Heart right ventricle (tissue), 16 donors: ENCODE data around the gene MRPL28. TPM values are rescaled to one million over a fixed set of nuclear protein-coding genes. Genes with fewer than 3 reads are reported as not detected.
A peak's percentile ranks its signal among the peaks of the same experiment; 100 is the strongest.
"Not testable (repeated sequence)": the region's sequence is repeated elsewhere in the genome, so short reads cannot be mapped to it uniquely, and the experiment has no call there.

ENCODE experiments used
- ATAC-seq, 8 donors: fragments of 200-7000 bp; cut with Tn5 transposase; one replicate each; pipeline ENCODE4 v1.9.1; 2020; ENCODE audit warnings: mild to moderate bottlenecking in 8 of 8, moderate library complexity in 8 of 8, moderate number of reproducible peaks in 1 of 8
- DNase-seq, 2 donors: peaks; one replicate each; pipeline ENCODE4 v3.0.0-alpha.2; 2020
- H3K27ac ChIP-seq, 10 donors: fragments of 200-600 bp; sonication (generic) in 2 of 10; one replicate each; pipeline versions ENCODE4 v1.5.0 to v1.8.0; 2020 to 2022; ENCODE audit warnings: mild to moderate bottlenecking in 3 of 10
- H3K27me3 ChIP-seq, 7 donors: fragments of 200-600 bp; one replicate each; pipeline ENCODE4 v1.8.0; 2021 to 2022; ENCODE audit warnings: mild to moderate bottlenecking in 2 of 7
- H3K36me3 ChIP-seq, 9 donors: fragments of 200-600 bp; sonication (generic) in 1 of 9; one replicate each; pipeline versions ENCODE4 v1.5.0 to v1.8.0; 2020 to 2022; ENCODE audit warnings: mild to moderate bottlenecking in 2 of 9
- H3K4me1 ChIP-seq, 9 donors: fragments of 200-600 bp; sonication (generic) in 1 of 9; one replicate each; pipeline versions ENCODE4 v1.5.0 to v1.8.0; 2020 to 2022; ENCODE audit warnings: mild to moderate bottlenecking in 4 of 9
- H3K4me3 ChIP-seq, 10 donors: fragments of 200-600 bp; sonication (generic) in 2 of 10; one replicate each; pipeline versions ENCODE4 v1.5.0 to v1.8.0; 2020 to 2022; ENCODE audit warnings: mild to moderate bottlenecking in 7 of 10, moderate library complexity in 2 of 10
- H3K9me3 ChIP-seq, 11 donors: fragments of 200-600 bp in 10 of 11; sonication (generic) in 2 of 11; one replicate each; pipeline versions ENCODE4 v1.5.0 to v1.8.0; 2013 to 2022; ENCODE audit warnings: mild to moderate bottlenecking in 2 of 11, control low read depth in 1 of 11, moderate library complexity in 1 of 11
- WGBS, 2 donors: extraction: QIAGEN DNeasy Blood & Tissue Kit; methylation state at CpG; one replicate each; pipeline ENCODE4 v1.1.7; 2013; ENCODE audit warnings: inconsistent platforms in 1 of 2; 5-methylcytosine and 5-hydroxymethylcytosine counted together
- intact Hi-C, 10 donors: fragments of 100-400 bp; cut with DNase I; formaldehyde crosslinking; loops; one replicate each; pipeline versions ENCODE4 v1.11.1 to v1.14.2; 2022
- polyA plus RNA-seq, 2 donors: library from polyadenylated mRNA; stranded (reverse); fragments of 200-250 nt; gene quantifications; one replicate each; pipeline ENCODE4 v1.2.3, GENCODE V29; 2013
- total RNA-seq, 10 donors: library from RNA; stranded (reverse); fragmentation: NEBNext Ultra II Directional in 3 of 10; extraction: Animal tissue kit (Norgen Biotek cat#: 25700) in 3 of 10; gene quantifications; one replicate each; pipeline versions ENCODE4 v1.2.1 to v1.2.4, GENCODE V29; 2021 to 2023
- TF ChIP-seq, protein P1 (sequence below), 9 donors: fragments of 200-600 bp; sonication (generic) in 2 of 9; IDR thresholded peaks; one replicate each; pipeline versions ENCODE4 v1.5.0 to v1.8.0; 2021 to 2022; ENCODE audit warnings: antibody characterized with exemption in 9 of 9, mild to moderate bottlenecking in 5 of 9, moderate library complexity in 1 of 9
- donor health status: Arrhythmogenic right ventricular cardiomyopathy.
- donor health status: ischemic (EF 13 %, LVEDD 7.1; RV severe dilation, severe dysfunction).
- donor health status: healthy with polysubstance abuse.
- donor health status: DM: no; HTN: yes; CAD: no.
- donor health status: DM: no; HTN: no; CAD: no.
- donor health status: ischemic (EF 25% LVEDD 6.9; RV normal size, moderate dysfunction).
- donor health status: ischemic (EF 25% LVEDD 5.7; RV mildly dilated, moderate dysfunction).
- donor health status: healthy.
- donor health status: DM: yes; HTN: yes; CAD: no.
- donor health status: Ischemic cardiomyopathy.
- donor health status: ischemic (EF 35%, LVEDD 5.7; RV mildly dilated, moderate dysfunction).
- donor health status: nonischemic (EF 11% LVEDD 7.7; RV severe dilation, severe dysfunction).
- donor health status: DM: yes; HTN: yes; CAD: no.
- donor health status: PGD.
- donor health status: ischemic (EF 29% LVEDD 5.4; RV normal size, mild dysfunction).
- donor health status: nonischemic (EF 23%, LVEDD 6.1; RV moderate dilation, normal function).

The MRPL28 gene
- total and polyA plus RNA-seq, 12 donors, result 64.9 to 169 (median 75.8) TPM

DNA sequence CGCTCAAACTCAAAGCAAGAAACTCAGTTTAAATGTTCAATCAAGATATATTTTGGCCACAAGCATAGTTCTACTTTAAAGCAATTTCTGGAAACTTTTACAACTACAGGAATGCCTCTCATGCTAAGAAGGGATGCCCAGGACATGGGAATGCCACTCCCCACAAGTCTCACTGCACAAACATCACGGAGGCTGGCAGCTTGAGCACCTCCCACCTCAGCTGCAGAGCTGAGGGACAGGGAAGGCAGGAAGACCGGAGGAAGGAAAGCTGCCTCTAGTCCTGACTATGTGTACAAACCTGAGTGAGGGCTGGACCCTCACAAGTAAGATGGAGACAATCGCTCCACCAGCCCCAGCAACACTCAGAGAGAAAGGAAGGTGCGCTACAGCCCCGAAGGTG, 23.1 kb downstream of the MRPL28 start:
- H3K4me3 ChIP-seq, result no peak overlapping the region
- H3K27me3 ChIP-seq, result no peaks in the 10 kb centered on the region
- no peaks in the 10 kb centered on the region for H3K9me3 ChIP-seq
- ATAC-seq (no peak), DNase-seq (no peak)
- peaks cover 0 to 64% (median 0%) of the 10 kb centered on the region in 9 donors for H3K36me3 ChIP-seq
- 96 to 98% methylated on average over 6 of the region's 6 CpGs for WGBS, 2 donors
- peaks cover 5 to 39% (median 11%) of the 10 kb centered on the region in 9 donors for H3K4me1 ChIP-seq
- intact Hi-C loops, result no loop called here
- no peak overlapping the region for H3K27ac ChIP-seq
- TF ChIP-seq, protein P1, sequence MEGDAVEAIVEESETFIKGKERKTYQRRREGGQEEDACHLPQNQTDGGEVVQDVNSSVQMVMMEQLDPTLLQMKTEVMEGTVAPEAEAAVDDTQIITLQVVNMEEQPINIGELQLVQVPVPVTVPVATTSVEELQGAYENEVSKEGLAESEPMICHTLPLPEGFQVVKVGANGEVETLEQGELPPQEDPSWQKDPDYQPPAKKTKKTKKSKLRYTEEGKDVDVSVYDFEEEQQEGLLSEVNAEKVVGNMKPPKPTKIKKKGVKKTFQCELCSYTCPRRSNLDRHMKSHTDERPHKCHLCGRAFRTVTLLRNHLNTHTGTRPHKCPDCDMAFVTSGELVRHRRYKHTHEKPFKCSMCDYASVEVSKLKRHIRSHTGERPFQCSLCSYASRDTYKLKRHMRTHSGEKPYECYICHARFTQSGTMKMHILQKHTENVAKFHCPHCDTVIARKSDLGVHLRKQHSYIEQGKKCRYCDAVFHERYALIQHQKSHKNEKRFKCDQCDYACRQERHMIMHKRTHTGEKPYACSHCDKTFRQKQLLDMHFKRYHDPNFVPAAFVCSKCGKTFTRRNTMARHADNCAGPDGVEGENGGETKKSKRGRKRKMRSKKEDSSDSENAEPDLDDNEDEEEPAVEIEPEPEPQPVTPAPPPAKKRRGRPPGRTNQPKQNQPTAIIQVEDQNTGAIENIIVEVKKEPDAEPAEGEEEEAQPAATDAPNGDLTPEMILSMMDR (IDR thresholded peaks at IDR 0.05), result no peak

DNA sequence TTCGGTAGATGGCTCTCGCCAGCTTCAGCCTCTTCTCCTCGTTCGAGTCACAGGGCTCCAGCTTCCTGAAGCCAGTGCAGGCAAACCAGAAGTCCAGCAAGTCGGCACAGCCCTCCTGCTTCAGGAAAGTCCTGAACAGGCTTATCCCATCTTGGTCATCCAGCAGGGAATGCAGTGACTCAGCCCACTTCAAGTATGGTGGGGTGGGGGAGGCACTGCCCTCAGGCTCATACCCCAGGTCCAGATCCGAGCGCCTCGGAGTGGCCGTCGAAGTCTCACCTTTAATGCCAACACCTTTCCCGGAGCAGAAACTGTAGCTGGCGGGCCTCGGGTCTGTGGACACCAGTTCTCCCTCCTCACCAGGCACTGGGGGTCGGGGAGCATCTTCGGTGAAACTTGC, 23.8 kb downstream of the MRPL28 start:
- H3K4me3 ChIP-seq, result no peak overlapping the region
- WGBS, 2 donors, result 83 to 85% methylated on average over 15 of the region's 15 CpGs
- peaks cover 4 to 37% (median 9%) of the 10 kb centered on the region in 9 donors for H3K4me1 ChIP-seq
- H3K27me3 ChIP-seq, result no peaks in the 10 kb centered on the region
- ATAC-seq (peak in 2 of 8 donors; percentile 22 to 23), DNase-seq (no peak)
- peaks cover 0 to 68% (median 0%) of the 10 kb centered on the region in 9 donors for H3K36me3 ChIP-seq
- H3K27ac ChIP-seq, result no peak overlapping the region
- intact Hi-C loops, result no loop called here
- no peaks in the 10 kb centered on the region for H3K9me3 ChIP-seq
- TF ChIP-seq, protein P1 (IDR thresholded peaks at IDR 0.05), result no peak

DNA sequence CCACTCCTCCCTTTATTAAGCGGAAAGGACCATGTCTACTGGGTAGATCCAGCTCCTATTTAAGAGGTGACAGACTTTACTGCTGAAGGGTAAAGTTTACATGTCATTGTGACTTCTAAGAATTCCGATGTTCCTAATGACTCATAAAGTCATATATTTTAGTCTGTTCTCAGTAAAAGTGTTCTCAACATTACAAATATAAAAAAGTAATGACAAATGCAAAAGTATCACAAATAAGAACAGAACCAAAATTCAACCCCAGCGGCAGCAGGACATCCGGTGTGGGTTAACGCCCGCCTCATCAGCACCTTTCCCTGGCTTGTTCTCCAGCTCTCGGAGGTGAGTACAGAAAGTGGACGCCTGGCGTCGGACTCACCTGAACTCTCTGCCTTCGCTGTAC, 24.6 kb downstream of the MRPL28 start:
- no peaks in the 10 kb centered on the region for H3K27me3 ChIP-seq
- ATAC-seq, result no peak

DNA sequence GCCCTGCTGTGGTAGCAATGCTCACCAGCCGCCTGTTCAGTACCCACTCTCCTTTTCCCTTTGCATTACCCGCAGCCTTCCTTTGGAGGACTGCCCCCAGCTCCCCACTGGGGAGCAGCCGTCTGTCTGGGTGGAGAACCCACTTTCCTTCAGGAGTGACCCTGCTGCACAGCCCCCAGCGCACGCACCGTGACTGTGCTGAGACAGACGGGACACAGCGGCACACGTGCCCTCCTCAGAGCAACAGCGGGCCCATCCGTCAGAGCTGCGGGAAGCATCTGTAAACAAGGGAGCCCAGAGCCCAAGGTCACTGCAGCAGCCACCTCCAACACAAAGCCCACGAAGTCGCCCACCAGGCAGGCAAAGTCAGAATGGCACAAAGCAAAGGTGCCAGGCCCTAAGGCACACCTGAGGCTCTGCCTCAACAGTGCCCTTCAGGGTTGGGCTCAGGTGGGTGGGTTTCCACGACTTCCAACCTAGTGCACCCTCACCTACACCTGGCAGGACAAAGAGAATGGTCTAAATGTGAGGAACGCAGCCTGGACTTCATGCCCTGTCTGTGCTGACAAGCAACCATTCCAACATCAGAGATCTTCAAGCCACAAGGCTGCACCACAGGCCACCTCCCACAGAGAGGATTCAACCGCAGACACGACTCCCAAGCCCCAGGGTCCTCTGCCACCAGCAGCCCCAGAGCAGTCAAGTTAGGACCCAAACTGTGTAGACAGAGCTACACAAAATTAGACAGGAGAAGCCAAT, 27.7 kb downstream of the MRPL28 start:
- TF ChIP-seq, protein P1 (IDR thresholded peaks at IDR 0.05), result no peak
- H3K36me3 ChIP-seq, result peaks cover 0 to 54% (median 0%) of the 10 kb centered on the region in 9 donors

More for the DNA sequence above, 24.6 kb downstream of the MRPL28 start:
- WGBS, 2 donors, result 94% methylated on average over 11 of the region's 11 CpGs
- TF ChIP-seq, protein P1 (IDR thresholded peaks at IDR 0.05), result no peak
- Histone ChIP-seq H3K4me3 (no peak overlapping the region), H3K4me1 (peaks cover 0 to 32% (median 3%) of the 10 kb centered on the region in 9 donors), H3K27ac (no peak overlapping the region), H3K9me3 (no peaks in the 10 kb centered on the region), H3K36me3 (peaks cover 0 to 66% (median 0%) of the 10 kb centered on the region in 9 donors)
- intact Hi-C loops, result no loop called here
- no peak for DNase-seq

DNA sequence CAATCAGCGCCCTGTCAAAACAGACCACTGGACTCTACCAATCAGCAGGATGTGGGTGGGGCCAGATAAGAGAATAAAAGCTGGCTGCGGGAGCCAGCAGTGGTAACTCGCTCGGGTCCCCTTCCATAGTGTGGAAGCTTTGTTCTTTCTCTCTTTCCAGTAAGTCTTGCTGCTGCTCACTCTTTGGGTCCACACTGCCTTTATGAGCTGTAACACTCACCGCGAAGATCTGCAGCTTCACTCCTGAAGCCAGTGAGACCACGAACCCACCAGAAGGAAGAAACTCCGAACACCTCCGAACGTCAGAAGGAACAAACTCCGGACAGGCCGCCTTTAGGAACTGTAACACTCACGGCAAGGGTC, 28.4 kb downstream of the MRPL28 start:
- WGBS, 2 donors, result 87% methylated on average over 12 to 13 of the region's 13 CpGs
- ATAC-seq, H3K27me3 ChIP-seq, DNase-seq, intact Hi-C loops, H3K27ac ChIP-seq, H3K9me3 ChIP-seq, H3K4me3 ChIP-seq: not testable (repeated sequence)
- H3K36me3 ChIP-seq, result peaks cover 0 to 47% (median 0%) of the 10 kb centered on the region in 9 donors
- peaks cover 0 to 43% (median 0%) of the 10 kb centered on the region in 9 donors for H3K4me1 ChIP-seq

More for the DNA sequence above, 27.7 kb downstream of the MRPL28 start:
- Histone ChIP-seq H3K27me3 (no peaks in the 10 kb centered on the region), H3K9me3 (no peaks in the 10 kb centered on the region), H3K27ac (no peak overlapping the region), H3K4me3 (no peak overlapping the region), H3K4me1 (peaks cover 0 to 44% (median 0%) of the 10 kb centered on the region in 9 donors)
- DNase-seq, result no peak
- intact Hi-C loops, result no loop called here
- WGBS, 2 donors, result 91 to 93% methylated on average over 18 of the region's 18 CpGs
- no peak for ATAC-seq

DNA sequence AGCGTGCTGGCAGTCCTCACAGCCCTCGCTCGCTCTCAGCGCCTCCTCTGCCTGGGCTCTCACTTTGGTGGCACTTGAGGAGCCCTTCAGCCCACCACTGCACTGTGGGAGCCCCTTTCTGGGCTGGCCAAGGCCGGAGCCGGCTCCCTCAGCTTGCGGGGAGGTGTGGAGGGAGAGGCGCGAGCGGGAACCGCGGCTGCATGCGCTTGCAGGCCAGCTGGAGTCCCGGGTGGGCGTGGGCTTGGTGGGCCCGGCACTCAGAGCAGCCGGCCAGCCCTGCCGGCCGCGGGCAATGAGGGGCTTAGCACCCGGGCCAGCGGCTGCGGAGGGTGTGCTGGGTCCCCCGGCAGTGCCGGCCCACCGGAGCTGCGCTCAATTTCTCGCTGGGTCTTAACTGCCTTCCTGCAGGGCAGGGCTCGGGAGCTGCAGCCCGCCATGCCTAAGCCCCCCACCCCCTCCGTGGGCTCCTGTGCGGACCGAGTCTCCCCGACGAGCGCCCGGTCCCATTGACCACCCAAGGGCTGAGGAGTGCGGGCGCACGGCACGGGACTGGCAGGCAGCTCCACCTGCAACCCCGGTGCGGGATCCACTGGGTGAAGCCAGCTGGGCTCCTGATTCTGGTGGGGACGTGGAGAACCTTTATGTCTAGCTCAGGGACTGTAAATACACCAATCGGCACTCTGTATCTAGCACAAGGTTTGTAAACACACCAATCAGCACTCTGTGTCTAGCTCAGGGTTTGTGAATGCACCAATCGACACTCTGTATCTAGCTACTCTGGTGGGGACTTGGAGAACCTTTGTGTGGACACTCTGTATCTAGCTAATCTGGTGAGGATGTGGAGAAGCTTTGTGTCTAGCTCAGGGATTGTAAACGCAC, 29.0 kb downstream of the MRPL28 start:
- intact Hi-C loops, H3K27me3 ChIP-seq, ATAC-seq, H3K4me3 ChIP-seq, H3K9me3 ChIP-seq, DNase-seq, H3K27ac ChIP-seq: not testable (repeated sequence)
- Histone ChIP-seq H3K4me1 (peaks cover 0 to 44% (median under 1%) of the 10 kb centered on the region in 9 donors), H3K36me3 (peaks cover 0 to 41% (median 0%) of the 10 kb centered on the region in 9 donors)
- WGBS, 2 donors, result 96 to 98% methylated on average over 42 to 46 of the region's 47 CpGs
